Right forelimb (tissue), 1 donor: Measurements from ENCODE around the gene CHRNA7.
"Not testable (repeated sequence)": the region's sequence is repeated elsewhere in the genome, so short reads cannot be mapped to it uniquely, and the experiment has no call there.

Experiments used
- DNase-seq: peaks from one replicate; pipeline ENCODE4 v3.0.0-alpha.2; 2018

CHRNA7 gene

DNA sequence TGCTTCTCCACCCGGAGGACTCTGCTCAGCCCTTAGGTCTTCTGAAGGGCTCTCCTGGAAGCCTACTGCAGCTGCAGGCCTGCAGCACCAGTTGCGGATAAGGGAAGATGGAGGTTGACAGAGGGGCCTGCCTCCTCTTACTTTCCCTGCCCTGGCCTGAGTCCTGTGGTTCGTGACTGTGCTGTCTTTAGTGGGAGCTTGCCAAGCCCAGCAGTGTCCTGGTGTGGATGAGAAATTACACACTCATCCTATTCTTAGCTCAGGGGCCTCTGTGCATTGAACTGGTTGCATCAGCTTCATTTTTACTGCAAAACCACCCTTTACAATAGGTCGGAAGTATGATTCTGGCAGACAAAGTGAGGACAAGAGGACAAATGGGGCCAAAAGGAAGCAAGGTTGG lies 163.5 kb downstream of the CHRNA7 start:
- not testable (repeated sequence) for DNase-seq

DNA sequence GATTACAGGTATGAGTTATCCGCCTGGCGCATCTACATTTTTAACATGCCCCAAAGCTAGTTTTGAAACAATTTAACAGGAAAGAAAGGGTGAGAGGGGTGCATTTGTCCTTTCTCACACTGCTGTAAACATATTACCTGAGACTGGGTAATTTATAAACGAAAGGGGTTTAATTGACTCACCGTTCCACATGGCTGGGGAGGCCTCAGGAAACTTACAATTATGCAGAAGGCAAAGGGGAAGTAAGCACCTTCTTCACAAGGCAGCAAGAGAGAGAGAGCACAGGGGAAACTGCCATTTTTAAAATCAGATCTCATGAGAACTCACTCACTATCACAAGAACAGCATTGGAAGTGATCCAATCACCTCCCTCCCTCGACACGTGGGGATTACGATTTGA lies 165.9 kb downstream of the CHRNA7 start:
- DNase-seq: not testable (repeated sequence)

DNA sequence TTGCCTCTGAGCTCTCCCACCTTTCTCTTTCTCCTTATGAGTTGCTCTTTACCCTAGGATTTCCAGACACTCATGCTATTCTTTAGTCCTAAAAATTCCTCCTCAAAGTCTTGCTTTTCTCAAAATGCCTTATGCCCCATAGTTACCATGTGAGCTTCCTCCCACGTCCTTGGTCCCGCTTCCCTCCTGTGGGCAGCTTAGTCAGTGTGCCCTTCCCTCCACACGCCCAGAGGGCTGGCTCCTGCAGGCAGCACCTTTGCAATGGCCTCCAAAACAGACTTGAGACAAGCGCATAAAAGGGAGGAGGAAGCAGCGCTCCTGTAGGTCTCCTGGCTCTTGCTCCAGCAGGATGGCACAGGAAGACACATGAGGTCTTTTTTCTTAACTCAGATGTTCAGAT lies 168.6 kb downstream of the CHRNA7 start:
- DNase-seq: not testable (repeated sequence)

DNA sequence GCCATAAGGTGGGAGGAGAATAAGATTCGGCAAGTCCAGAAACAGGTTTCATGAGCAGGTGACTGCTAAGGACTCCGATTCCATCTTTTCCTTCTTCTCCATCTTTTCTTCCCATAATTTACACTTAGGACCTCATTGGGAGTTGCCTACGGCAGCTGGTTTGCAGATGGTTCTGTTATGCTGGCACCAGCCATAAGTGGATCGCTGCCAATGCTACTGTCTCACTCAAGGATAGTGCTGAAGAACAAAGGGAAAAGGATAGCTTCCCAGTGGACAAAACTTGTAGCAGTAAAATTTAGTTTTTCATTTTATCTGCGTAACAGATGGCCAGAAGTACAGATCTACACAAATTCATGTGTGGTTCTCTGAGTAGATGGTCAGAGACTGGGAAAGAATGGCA lies 178.8 kb downstream of the CHRNA7 start:
- DNase-seq: not testable (repeated sequence)

DNA sequence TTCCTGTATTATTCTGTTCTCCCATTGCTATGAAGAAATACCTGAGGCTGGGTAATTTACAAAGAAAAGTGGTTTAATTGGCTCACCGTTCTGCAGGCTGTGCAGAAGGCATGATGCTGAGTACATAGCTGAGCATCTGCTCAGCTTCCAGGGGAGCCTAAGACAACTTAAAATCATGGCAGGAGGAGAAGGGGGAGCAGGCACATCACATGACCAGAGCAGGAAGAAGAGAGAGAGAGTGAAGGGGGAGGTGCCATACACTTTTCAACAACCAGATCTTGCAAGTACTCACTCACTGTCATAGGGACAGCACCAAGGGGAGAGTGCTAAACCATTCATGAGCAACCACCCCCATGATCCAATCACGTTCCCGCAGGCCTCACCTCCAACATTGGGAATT lies 188.4 kb downstream of the CHRNA7 start:
- DNase-seq: no peak
